ENCODE measurements around the gene DCLK1.

- TF ChIP-seq CTCF (conservative IDR thresholded peaks at IDR 0.05) (no peak), EZH2 (IDR thresholded peaks at IDR 0.05; ENCODE audit: low read depth) (no peak)
Observed at GRCh38 chr13:36160297-36160696, 29.1 kb upstream of the DCLK1 start.
